ENCODE measurements around the gene NME5. TPM values are rescaled to one million over a fixed set of nuclear protein-coding genes. Genes with fewer than 3 reads are reported as not detected.

Gene NME5
- total and polyA plus RNA-seq, 2 of the 13 experiments (the other 11 are each of a cell fraction or from before 2014, with no cell fraction given): 0.18 TPM; not detected in 1

GRCh38 chr5:138160706-138161105 lies 21.5 kb upstream of the NME5 start:
- no peak for TF ChIP-seq ZNF543 (CRISPR knock-in tag; IDR thresholded peaks at IDR 0.05)
- no peak for TF ChIP-seq SRSF1 (optimal IDR thresholded peaks at IDR 0.05; ENCODE audit: low read depth, low read length)
- TF ChIP-seq, protein P1, sequence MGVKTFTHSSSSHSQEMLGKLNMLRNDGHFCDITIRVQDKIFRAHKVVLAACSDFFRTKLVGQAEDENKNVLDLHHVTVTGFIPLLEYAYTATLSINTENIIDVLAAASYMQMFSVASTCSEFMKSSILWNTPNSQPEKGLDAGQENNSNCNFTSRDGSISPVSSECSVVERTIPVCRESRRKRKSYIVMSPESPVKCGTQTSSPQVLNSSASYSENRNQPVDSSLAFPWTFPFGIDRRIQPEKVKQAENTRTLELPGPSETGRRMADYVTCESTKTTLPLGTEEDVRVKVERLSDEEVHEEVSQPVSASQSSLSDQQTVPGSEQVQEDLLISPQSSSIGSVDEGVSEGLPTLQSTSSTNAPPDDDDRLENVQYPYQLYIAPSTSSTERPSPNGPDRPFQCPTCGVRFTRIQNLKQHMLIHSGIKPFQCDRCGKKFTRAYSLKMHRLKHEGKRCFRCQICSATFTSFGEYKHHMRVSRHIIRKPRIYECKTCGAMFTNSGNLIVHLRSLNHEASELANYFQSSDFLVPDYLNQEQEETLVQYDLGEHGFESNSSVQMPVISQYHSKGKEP (CRISPR knock-in tag; IDR thresholded peaks at IDR 0.05): no peak
- no peak for TF ChIP-seq BRF2 (CRISPR knock-in tag; IDR thresholded peaks at IDR 0.05)
- TF ChIP-seq ZNF672 (CRISPR knock-in tag; IDR thresholded peaks at IDR 0.05): no peak
- no peak for TF ChIP-seq MXI1 (IDR thresholded peaks at IDR 0.05; ENCODE audit: borderline replicate concordance, low read depth, low read length)
- TF ChIP-seq HNRNPK (IDR thresholded peaks at IDR 0.05; ENCODE audit: low read depth, low read length, poor library complexity, severe bottlenecking): no peak
- TF ChIP-seq SRY (CRISPR knock-in tag; IDR thresholded peaks at IDR 0.05): no peak
- TF ChIP-seq ZNF850 (CRISPR knock-in tag; conservative IDR thresholded peaks at IDR 0.05): no peak
- no peak for TF ChIP-seq MTA3 (CRISPR knock-in tag; IDR thresholded peaks at IDR 0.05)

More at GRCh38 chr5:138160706-138161105, 21.5 kb upstream of the NME5 start:
- DNase-seq (ENCODE audit: low spot score): no peak
- H3K79me2 ChIP-seq (ENCODE audit: insufficient read depth, low read length): no peaks in the 10 kb centered on the region
- no peaks in the 10 kb centered on the region; a peak in 1 of 5 replicates for H3K27me3 ChIP-seq (ENCODE audit: control insufficient read depth in 1 of 2, insufficient read depth in 2 of 2, low read length in 2 of 2)
- WGBS (ENCODE audit: low lambda C conversion rate): 97% methylated on average over 4 of the region's 4 CpGs
- no peak overlapping the region for H3K4me3 ChIP-seq (replicated peaks in 1 of 3; ENCODE audit: insufficient read depth in 1 of 3, low read depth in 2 of 3, low read length in 3 of 3)
- no peaks in the 10 kb centered on the region for H3K9me3 ChIP-seq (ENCODE audit: low read length)
- no peak for FAIRE-seq
- no TSS peak for BruUV-seq (replicated peaks)
- H2AFZ ChIP-seq (ENCODE audit: low read length): no peak overlapping the region
- H3K4me1 ChIP-seq (ENCODE audit: insufficient read depth, low read length): no peaks in the 10 kb centered on the region
- ChIA-PET CTCF (ENCODE audit: low intra/inter-chr PET ratio, low total read pairs) (no interaction called here), POLR2A (no interaction called here)
- no peaks in the 10 kb centered on the region; the same call in 1 of the 2 replicates for H4K20me1 ChIP-seq (ENCODE audit: insufficient read depth, low read length)
- H3K4me2 ChIP-seq (ENCODE audit: low read depth, low read length): no peak overlapping the region
- in situ Hi-C loops (cut with HindIII; ENCODE audit: extremely low pct_ligation_motif_present, low pct_unique_long_range_greater_than_20kb) (no loop called here), intact Hi-C loops (cut with micrococcal nuclease; ENCODE audit: unreplicated experiment) (no loop called here)
- H3K27ac ChIP-seq (ENCODE audit: extremely low read length, insufficient read depth, low read length): no peak overlapping the region
- ATAC-seq: no peak
- H3K36me3 ChIP-seq (replicated peaks in 1 of 2; ENCODE audit: control insufficient read depth in 1 of 2, insufficient read depth in 2 of 2, low read length in 2 of 2): peaks cover 38 to 86% of the 10 kb centered on the region in 2 experiments
- H3K9ac ChIP-seq (ENCODE audit: insufficient read depth, low read depth, low read length): no peak overlapping the region
